Measurements from ENCODE around the gene DR1.

GRCh38 chr1:93332368-93332767 lies 13.3 kb upstream of the DR1 start:
- TF ChIP-seq, protein P1, sequence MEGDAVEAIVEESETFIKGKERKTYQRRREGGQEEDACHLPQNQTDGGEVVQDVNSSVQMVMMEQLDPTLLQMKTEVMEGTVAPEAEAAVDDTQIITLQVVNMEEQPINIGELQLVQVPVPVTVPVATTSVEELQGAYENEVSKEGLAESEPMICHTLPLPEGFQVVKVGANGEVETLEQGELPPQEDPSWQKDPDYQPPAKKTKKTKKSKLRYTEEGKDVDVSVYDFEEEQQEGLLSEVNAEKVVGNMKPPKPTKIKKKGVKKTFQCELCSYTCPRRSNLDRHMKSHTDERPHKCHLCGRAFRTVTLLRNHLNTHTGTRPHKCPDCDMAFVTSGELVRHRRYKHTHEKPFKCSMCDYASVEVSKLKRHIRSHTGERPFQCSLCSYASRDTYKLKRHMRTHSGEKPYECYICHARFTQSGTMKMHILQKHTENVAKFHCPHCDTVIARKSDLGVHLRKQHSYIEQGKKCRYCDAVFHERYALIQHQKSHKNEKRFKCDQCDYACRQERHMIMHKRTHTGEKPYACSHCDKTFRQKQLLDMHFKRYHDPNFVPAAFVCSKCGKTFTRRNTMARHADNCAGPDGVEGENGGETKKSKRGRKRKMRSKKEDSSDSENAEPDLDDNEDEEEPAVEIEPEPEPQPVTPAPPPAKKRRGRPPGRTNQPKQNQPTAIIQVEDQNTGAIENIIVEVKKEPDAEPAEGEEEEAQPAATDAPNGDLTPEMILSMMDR (IDR thresholded peaks at IDR 0.05; ENCODE audit: insufficient read depth, low read length), result no peak
- TF ChIP-seq, protein P2, sequence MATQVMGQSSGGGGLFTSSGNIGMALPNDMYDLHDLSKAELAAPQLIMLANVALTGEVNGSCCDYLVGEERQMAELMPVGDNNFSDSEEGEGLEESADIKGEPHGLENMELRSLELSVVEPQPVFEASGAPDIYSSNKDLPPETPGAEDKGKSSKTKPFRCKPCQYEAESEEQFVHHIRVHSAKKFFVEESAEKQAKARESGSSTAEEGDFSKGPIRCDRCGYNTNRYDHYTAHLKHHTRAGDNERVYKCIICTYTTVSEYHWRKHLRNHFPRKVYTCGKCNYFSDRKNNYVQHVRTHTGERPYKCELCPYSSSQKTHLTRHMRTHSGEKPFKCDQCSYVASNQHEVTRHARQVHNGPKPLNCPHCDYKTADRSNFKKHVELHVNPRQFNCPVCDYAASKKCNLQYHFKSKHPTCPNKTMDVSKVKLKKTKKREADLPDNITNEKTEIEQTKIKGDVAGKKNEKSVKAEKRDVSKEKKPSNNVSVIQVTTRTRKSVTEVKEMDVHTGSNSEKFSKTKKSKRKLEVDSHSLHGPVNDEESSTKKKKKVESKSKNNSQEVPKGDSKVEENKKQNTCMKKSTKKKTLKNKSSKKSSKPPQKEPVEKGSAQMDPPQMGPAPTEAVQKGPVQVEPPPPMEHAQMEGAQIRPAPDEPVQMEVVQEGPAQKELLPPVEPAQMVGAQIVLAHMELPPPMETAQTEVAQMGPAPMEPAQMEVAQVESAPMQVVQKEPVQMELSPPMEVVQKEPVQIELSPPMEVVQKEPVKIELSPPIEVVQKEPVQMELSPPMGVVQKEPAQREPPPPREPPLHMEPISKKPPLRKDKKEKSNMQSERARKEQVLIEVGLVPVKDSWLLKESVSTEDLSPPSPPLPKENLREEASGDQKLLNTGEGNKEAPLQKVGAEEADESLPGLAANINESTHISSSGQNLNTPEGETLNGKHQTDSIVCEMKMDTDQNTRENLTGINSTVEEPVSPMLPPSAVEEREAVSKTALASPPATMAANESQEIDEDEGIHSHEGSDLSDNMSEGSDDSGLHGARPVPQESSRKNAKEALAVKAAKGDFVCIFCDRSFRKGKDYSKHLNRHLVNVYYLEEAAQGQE (IDR thresholded peaks at IDR 0.05; ENCODE audit: insufficient replicate concordance, low read depth), result no peak
- TF ChIP-seq GABPA (IDR thresholded peaks at IDR 0.05; ENCODE audit: low read depth), result no peak
- TF ChIP-seq POLR2AphosphoS5 (IDR thresholded peaks at IDR 0.05; ENCODE audit: low read depth), result no peak
